Suprapubic skin (tissue), 4 donors: ENCODE data around the gene FOXM1. TPM values are rescaled to one million over a fixed set of nuclear protein-coding genes. Genes with fewer than 3 reads are reported as not detected.

Experiments
- DNase-seq, 2 donors: peaks; one replicate each; pipeline ENCODE4 v3.0.0-alpha.2; 2019; ENCODE audit warnings: low spot score in 2 of 2
- H3K27ac ChIP-seq: fragments of 200-600 bp; sonication (generic); one replicate; pipeline ENCODE4 v1.5.1; 2019
- H3K27me3 ChIP-seq: fragments of 200-600 bp; sonication (generic); one replicate; pipeline ENCODE4 v1.5.1; 2019
- H3K36me3 ChIP-seq: fragments of 200-600 bp; sonication (generic); one replicate; pipeline ENCODE4 v1.5.1; 2019
- H3K4me1 ChIP-seq: fragments of 200-600 bp; sonication (generic); one replicate; pipeline ENCODE4 v1.5.1; 2019
- H3K4me3 ChIP-seq: fragments of 200-600 bp; sonication (generic); one replicate; pipeline ENCODE4 v1.5.1; 2019; ENCODE audit warnings: mild to moderate bottlenecking
- H3K9me3 ChIP-seq: fragments of 200-600 bp; sonication (generic); one replicate; pipeline ENCODE4 v1.5.1; 2019
- EP300 ChIP-seq: sonication (generic); formaldehyde crosslinking; IDR thresholded peaks from one replicate; pipeline ENCODE4 v1.6.1; 2017; ENCODE audit warnings: antibody characterized with exemption
- POLR2A ChIP-seq, 2 donors: fragments of 450-650 bp; IDR thresholded peaks; one replicate each; pipeline ENCODE4 v1.6.1; 2017; ENCODE audit warnings: antibody characterized with exemption in 2 of 2, mild to moderate bottlenecking in 2 of 2, moderate library complexity in 2 of 2
- POLR2AphosphoS5 ChIP-seq, 3 donors: sonication (generic); formaldehyde crosslinking; IDR thresholded peaks; one replicate each; pipeline ENCODE4 v1.6.1; 2017; ENCODE audit warnings: antibody characterized with exemption in 3 of 3
- WGBS: methylation state at CpG from one replicate; pipeline ENCODE4 v1.1.5; 2018; 5-methylcytosine and 5-hydroxymethylcytosine counted together
- total RNA-seq, 4 donors: library from RNA; depleted of rRNA; stranded (reverse); fragments of >200 nt; gene quantifications; one replicate each; pipeline ENCODE4 v1.1.0, GENCODE V29; 2016
- TF ChIP-seq, protein P1 (sequence below), 2 donors: fragments of 200-600 bp in 1 of 2; fragments of 450-650 bp in 1 of 2; sonication (generic) in 1 of 2; IDR thresholded peaks; one replicate each; pipeline ENCODE4 v1.5.1; 2016 to 2019; ENCODE audit warnings: antibody characterized with exemption in 2 of 2, mild to moderate bottlenecking in 1 of 2, moderate library complexity in 1 of 2

FOXM1 gene
- total RNA-seq, 4 donors from 2014 or later = 4.1 to 9.2 (median 7.1) TPM

DNA sequence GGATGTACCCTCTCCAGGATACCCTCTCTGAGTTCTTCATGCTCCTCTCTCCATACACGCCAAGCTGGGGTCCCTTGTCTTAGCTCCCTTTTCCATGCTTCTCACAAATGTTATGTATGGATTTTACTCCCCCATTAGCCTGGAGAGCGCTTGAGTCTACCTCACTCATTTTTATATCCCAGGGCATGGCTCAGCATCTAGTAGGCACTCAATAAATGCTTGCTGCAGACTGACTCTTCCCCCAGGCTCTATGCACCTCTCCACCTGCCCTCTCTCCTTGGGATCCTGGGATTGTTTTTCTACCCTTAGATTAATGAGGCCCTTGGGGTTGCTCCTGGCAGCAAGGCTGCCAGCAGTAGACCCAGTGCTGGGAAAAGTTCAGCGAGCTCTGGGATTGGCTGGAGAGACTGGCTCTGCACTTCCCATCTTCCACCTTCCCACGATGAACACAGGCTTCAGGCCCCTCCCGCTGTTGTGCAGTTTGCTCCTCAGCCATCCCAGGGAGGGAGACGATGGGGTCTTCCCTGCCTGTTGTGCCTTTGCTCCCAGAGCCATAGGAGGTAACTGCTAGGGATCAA is 44.3 kb downstream of the FOXM1 start:
- no peak for TF ChIP-seq POLR2AphosphoS5 (IDR thresholded peaks at IDR 0.05)
- TF ChIP-seq, protein P1, sequence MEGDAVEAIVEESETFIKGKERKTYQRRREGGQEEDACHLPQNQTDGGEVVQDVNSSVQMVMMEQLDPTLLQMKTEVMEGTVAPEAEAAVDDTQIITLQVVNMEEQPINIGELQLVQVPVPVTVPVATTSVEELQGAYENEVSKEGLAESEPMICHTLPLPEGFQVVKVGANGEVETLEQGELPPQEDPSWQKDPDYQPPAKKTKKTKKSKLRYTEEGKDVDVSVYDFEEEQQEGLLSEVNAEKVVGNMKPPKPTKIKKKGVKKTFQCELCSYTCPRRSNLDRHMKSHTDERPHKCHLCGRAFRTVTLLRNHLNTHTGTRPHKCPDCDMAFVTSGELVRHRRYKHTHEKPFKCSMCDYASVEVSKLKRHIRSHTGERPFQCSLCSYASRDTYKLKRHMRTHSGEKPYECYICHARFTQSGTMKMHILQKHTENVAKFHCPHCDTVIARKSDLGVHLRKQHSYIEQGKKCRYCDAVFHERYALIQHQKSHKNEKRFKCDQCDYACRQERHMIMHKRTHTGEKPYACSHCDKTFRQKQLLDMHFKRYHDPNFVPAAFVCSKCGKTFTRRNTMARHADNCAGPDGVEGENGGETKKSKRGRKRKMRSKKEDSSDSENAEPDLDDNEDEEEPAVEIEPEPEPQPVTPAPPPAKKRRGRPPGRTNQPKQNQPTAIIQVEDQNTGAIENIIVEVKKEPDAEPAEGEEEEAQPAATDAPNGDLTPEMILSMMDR (IDR thresholded peaks at IDR 0.05) = no peak
- no peak for TF ChIP-seq POLR2A (IDR thresholded peaks at IDR 0.05)
- TF ChIP-seq EP300 = no peak
- Histone ChIP-seq H3K4me1 (peaks cover 27% of the 10 kb centered on the region), H3K36me3 (peaks cover 45% of the 10 kb centered on the region), H3K27ac (no peak overlapping the region), H3K27me3 (no peaks in the 10 kb centered on the region), H3K9me3 (no peaks in the 10 kb centered on the region), H3K4me3 (no peak overlapping the region)
- 70% methylated on average over 6 of the region's 6 CpGs for WGBS
- no peak for DNase-seq

DNA sequence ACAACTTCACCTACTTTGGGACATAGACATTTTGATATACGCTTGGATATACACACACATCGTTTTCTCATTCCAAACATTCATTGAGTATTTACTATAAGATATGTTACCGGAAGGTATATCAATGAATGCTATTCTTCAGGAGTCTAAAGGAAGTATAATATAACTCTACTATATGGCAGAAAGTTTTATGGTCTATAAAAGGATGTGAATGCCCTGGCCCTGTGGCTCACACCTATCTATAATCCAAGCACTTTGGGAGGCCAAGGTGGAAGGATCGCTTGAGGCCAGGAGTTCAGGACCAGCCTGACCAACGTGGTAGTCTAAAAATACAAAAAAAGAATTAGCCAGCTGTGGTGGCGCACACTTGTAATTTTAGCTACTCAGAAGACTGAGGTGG is 47.7 kb downstream of the FOXM1 start:
- Histone ChIP-seq H3K4me3 (no peak overlapping the region), H3K36me3 (peaks cover 78% of the 10 kb centered on the region), H3K9me3 (no peaks in the 10 kb centered on the region), H3K27ac (no peak overlapping the region), H3K27me3 (no peaks in the 10 kb centered on the region), H3K4me1 (peaks cover 16% of the 10 kb centered on the region)
- TF ChIP-seq POLR2AphosphoS5 (IDR thresholded peaks at IDR 0.05) = no peak
- TF ChIP-seq, protein P1 (IDR thresholded peaks at IDR 0.05) = no peak
- TF ChIP-seq POLR2A (IDR thresholded peaks at IDR 0.05) = no peak
- TF ChIP-seq EP300 = no peak
- no peak for DNase-seq
- whole genome bisulfite sequencing = 95% methylated on average over 6 of the region's 6 CpGs

DNA sequence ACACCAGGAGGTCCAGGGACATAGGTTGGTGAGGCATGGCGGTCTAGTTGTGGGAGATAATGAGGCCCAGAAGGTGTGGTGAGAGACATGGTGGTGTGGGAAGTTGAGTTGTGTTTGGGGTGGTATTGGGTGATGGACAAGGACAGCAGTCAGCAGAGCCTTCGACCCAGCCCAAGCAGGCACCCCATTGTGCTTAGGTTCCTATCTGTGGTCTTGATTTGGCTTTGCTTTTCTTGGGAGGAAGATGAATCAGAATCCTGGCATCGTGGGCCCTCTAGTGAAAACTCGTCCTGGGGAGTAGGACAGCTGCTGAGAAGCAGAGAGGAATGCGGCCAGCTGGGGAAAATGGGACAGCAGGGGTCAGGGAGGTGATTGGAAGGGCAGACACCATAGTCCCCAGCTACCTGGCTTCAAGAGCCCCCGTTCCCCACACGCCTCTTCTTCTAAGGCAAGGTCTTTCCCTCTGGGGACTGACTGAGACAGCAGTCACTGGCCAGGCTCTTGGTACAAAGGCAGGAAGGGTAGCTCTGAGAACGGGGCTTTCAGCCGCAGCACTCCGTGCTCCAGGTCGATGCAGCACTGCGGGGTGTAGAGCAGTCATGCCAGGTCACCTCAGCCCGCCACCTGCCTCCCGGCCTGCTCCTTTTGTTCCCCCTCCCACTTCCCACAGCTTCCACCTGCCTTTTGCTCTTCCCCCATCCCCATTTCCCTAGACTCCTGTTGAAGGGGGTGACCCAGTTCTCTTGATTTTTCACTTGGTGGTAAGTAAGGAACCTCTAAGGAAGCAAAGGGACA is 50.1 kb downstream of the FOXM1 start:
- Histone ChIP-seq H3K27me3 (no peaks in the 10 kb centered on the region), H3K4me3 (no peak overlapping the region), H3K4me1 (no peaks in the 10 kb centered on the region), H3K9me3 (no peaks in the 10 kb centered on the region), H3K27ac (no peak overlapping the region), H3K36me3 (peaks cover 100% of the 10 kb centered on the region)
- TF ChIP-seq POLR2A (IDR thresholded peaks at IDR 0.05) (no peak), POLR2AphosphoS5 (IDR thresholded peaks at IDR 0.05) (no peak), EP300 (no peak)
- TF ChIP-seq, protein P1 (IDR thresholded peaks at IDR 0.05) = no peak
- 95% methylated on average over 14 of the region's 14 CpGs for WGBS
- no peak for DNase-seq

DNA sequence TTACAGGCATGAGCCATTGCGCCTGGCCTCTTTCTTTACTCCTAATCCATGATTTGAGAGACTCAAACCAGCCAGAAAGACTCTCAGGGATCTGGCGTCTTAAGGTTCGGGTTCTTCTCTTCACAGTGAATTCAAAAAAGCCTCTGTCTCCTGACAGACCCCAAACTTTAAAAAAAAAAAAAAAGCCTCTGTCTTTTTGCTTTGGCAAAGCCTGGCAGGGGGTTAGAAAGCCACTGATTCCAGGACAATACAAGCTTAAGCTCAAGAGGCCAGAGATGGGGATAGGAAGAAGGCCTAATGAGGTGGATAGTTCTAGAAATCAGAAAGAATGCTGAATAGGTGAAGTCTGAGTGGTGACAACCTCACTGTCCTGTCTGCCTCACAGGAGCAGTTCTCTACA is 50.9 kb downstream of the FOXM1 start:
- Histone ChIP-seq H3K27ac (no peak overlapping the region), H3K9me3 (no peaks in the 10 kb centered on the region), H3K27me3 (no peaks in the 10 kb centered on the region), H3K4me3 (no peak overlapping the region), H3K4me1 (no peaks in the 10 kb centered on the region), H3K36me3 (peaks cover 100% of the 10 kb centered on the region)
- TF ChIP-seq POLR2A (IDR thresholded peaks at IDR 0.05) (no peak), EP300 (no peak), POLR2AphosphoS5 (IDR thresholded peaks at IDR 0.05) (no peak)
- TF ChIP-seq, protein P1 (IDR thresholded peaks at IDR 0.05) = no peak
- WGBS = 96% methylated on average over 3 of the region's 3 CpGs
- DNase-seq = no peak

DNA sequence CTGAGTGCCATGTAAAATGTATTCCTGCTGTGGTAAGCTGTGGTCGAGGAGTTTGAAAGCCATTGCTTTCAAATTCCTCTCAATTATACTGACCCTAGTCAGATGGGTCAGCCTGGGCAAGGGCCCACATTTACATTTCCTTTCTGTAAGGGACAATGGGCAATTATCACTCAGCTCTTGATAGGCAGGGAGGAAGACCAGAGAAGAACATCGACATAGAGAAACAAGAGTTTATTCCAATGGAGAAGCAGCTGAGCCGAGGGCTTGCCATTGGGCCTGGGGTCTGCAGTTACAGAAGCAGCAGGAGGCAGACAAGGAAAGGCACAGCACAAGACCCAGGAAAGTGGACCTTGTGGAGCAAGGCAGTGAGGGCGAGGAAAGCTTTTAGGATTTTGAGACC is 51.8 kb downstream of the FOXM1 start:
- Histone ChIP-seq H3K27ac (no peak overlapping the region), H3K9me3 (no peaks in the 10 kb centered on the region), H3K27me3 (no peaks in the 10 kb centered on the region), H3K4me3 (no peak overlapping the region), H3K4me1 (no peaks in the 10 kb centered on the region), H3K36me3 (peaks cover 100% of the 10 kb centered on the region)
- TF ChIP-seq POLR2AphosphoS5 (IDR thresholded peaks at IDR 0.05) (no peak), POLR2A (IDR thresholded peaks at IDR 0.05) (no peak), EP300 (no peak)
- TF ChIP-seq, protein P1 (IDR thresholded peaks at IDR 0.05) = no peak
- no peak for DNase-seq
- WGBS = 74% methylated on average over 4 of the region's 4 CpGs
